Aorta (tissue), 5 donors: ENCODE data around the gene GLB1L. TPM values are rescaled to one million over a fixed set of nuclear protein-coding genes. Genes with fewer than 3 reads are reported as not detected.
"Not testable (repeated sequence)": the region's sequence is repeated elsewhere in the genome, so short reads cannot be mapped to it uniquely, and the experiment has no call there.

Source experiments
- ATAC-seq: fragments of 200-7000 bp; cut with Tn5 transposase; one replicate; pipeline ENCODE4 v1.9.1; 2022; ENCODE audit warnings: moderate library complexity; ENCODE audit not compliant: low FRiP score
- DNase-seq, 2 donors: peaks; one replicate each; pipeline ENCODE4 v3.0.0-alpha.2; 2020
- H3K27ac ChIP-seq, 2 donors: one replicate each; pipeline ENCODE4 v1.5.1; 2013; ENCODE audit warnings: low read length in 2 of 2, mild to moderate bottlenecking in 2 of 2, moderate library complexity in 2 of 2, control low read depth in 1 of 2, inconsistent platforms in 1 of 2, low read depth in 1 of 2
- H3K27me3 ChIP-seq, 2 donors: one replicate each; pipeline ENCODE4 v1.6.1; 2013; ENCODE audit warnings: control low read depth in 1 of 2, low read length in 1 of 2, mild to moderate bottlenecking in 1 of 2, moderate library complexity in 1 of 2; ENCODE audit not compliant: insufficient read depth in 2 of 2, control insufficient read depth in 1 of 2
- H3K36me3 ChIP-seq, 2 donors: one replicate each; pipeline ENCODE4 v1.6.1; 2013; ENCODE audit warnings: control low read depth in 1 of 2, low read length in 1 of 2, mild to moderate bottlenecking in 1 of 2; ENCODE audit not compliant: insufficient read depth in 2 of 2, control insufficient read depth in 1 of 2
- H3K4me1 ChIP-seq, 2 donors: one replicate each; pipeline ENCODE4 v1.6.1; 2013; ENCODE audit warnings: low read length in 2 of 2, control low read depth in 1 of 2, mild to moderate bottlenecking in 1 of 2, moderate library complexity in 1 of 2; ENCODE audit not compliant: insufficient read depth in 2 of 2, control insufficient read depth in 1 of 2
- H3K4me3 ChIP-seq, 2 donors: one replicate each; pipeline ENCODE4 v1.5.1; 2013; ENCODE audit warnings: low read length in 2 of 2, control low read depth in 1 of 2, mild to moderate bottlenecking in 1 of 2
- H3K9me3 ChIP-seq: one replicate; pipeline ENCODE4 v1.6.1; 2013; ENCODE audit warnings: mild to moderate bottlenecking, low read length; ENCODE audit not compliant: control insufficient read depth
- WGBS, 2 donors: extraction: QIAGEN DNeasy Blood & Tissue Kit; methylation state at CpG; one replicate each; pipeline ENCODE4 v1.1.7; 2013; 5-methylcytosine and 5-hydroxymethylcytosine counted together
- intact Hi-C, 2 donors: fragments of 100-400 bp; cut with DNase I; formaldehyde crosslinking; loops; one replicate each; pipeline versions ENCODE4 v1.14.2 to v1.15.0; 2022
- polyA plus RNA-seq, 2 donors: library from polyadenylated mRNA; stranded (reverse); fragments of 200-250 nt; gene quantifications; one replicate each; pipeline ENCODE4 v1.2.3, GENCODE V29; 2013
- total RNA-seq, 2 donors: library from RNA; stranded (reverse); fragmentation: NEBNext Ultra II Directional; extraction: Animal tissue kit (Norgen Biotek cat#: 25700); gene quantifications; one replicate each; pipeline ENCODE4 v1.2.1, GENCODE V29; 2021
- donor health status: healthy with polysubstance abuse.
- donor health status: Bipolar disorder and iron deficiency.
- donor health status: DM: no; HTN: no; CAD: no.
- donor health status: DM: no; HTN: no; CAD: no.
- donor health status: DM: yes; HTN: yes; CAD: no.

Gene GLB1L
- total and polyA plus RNA-seq, 4 donors, result 2.7 to 7.1 (median 3.3) TPM

GRCh38 chr2:219205165-219205538, 40.1 kb downstream of the GLB1L start:
- 76 to 81% methylated on average over 5 of the region's 5 CpGs for WGBS, 2 donors
- H3K27me3 ChIP-seq, result no peaks in the 10 kb centered on the region
- no peak overlapping the region for H3K4me3 ChIP-seq
- no peak overlapping the region for H3K27ac ChIP-seq
- H3K9me3 ChIP-seq, result no peaks in the 10 kb centered on the region
- DNase-seq, result no peak
- H3K36me3 ChIP-seq, result peaks cover 0 to 4% of the 10 kb centered on the region in 2 donors
- no peaks in the 10 kb centered on the region for H3K4me1 ChIP-seq
- ATAC-seq, result no peak
- intact Hi-C loops, result no loop called here

GRCh38 chr2:219204425-219205164, 40.6 kb downstream of the GLB1L start:
- WGBS, 2 donors, result 74 to 76% methylated on average over 7 of the region's 7 CpGs
- intact Hi-C loops, result no loop called here
- DNase-seq, result no peak

GRCh38 chr2:219201331-219201730, 43.9 kb downstream of the GLB1L start:
- intact Hi-C loops, H3K36me3 ChIP-seq, DNase-seq, H3K9me3 ChIP-seq, ATAC-seq, H3K4me3 ChIP-seq, H3K27me3 ChIP-seq, H3K27ac ChIP-seq, H3K4me1 ChIP-seq: not testable (repeated sequence)
- WGBS, 2 donors, result 90 to 92% methylated on average over 20 to 21 of the region's 21 CpGs

More at GRCh38 chr2:219204425-219205164, 40.6 kb downstream of the GLB1L start:
- Histone ChIP-seq H3K36me3 (peaks cover 0 to 4% of the 10 kb centered on the region in 2 donors), H3K4me3 (no peak overlapping the region), H3K9me3 (no peaks in the 10 kb centered on the region), H3K27ac (no peak overlapping the region), H3K27me3 (no peaks in the 10 kb centered on the region), H3K4me1 (no peaks in the 10 kb centered on the region)
- no peak for ATAC-seq

- H3K36me3 ChIP-seq, H3K9me3 ChIP-seq, DNase-seq, H3K4me1 ChIP-seq, H3K27me3 ChIP-seq, H3K4me3 ChIP-seq, ATAC-seq, intact Hi-C loops, H3K27ac ChIP-seq: not testable (repeated sequence)
- 72 to 73% methylated on average over 24 to 25 of the region's 26 CpGs for WGBS, 2 donors
Observed at GRCh38 chr2:219200502-219201326, 44.5 kb downstream of the GLB1L start.

GRCh38 chr2:219199470-219200211, 45.6 kb downstream of the GLB1L start:
- WGBS, 2 donors, result 80 to 82% methylated on average over 12 of the region's 12 CpGs
- ATAC-seq, result no peak

GRCh38 chr2:219198974-219199373, 46.3 kb downstream of the GLB1L start:
- WGBS, 2 donors, result 64 to 74% methylated on average over 5 of the region's 5 CpGs
- Histone ChIP-seq H3K4me1 (no peaks in the 10 kb centered on the region), H3K27ac (no peak overlapping the region), H3K36me3 (no peaks in the 10 kb centered on the region), H3K4me3 (no peak overlapping the region), H3K9me3 (no peaks in the 10 kb centered on the region), H3K27me3 (no peaks in the 10 kb centered on the region)
- ATAC-seq, result no peak
- no peak for DNase-seq
- intact Hi-C loops, result no loop called here

More at GRCh38 chr2:219199470-219200211, 45.6 kb downstream of the GLB1L start:
- Histone ChIP-seq H3K36me3 (no peaks in the 10 kb centered on the region), H3K27ac (no peak overlapping the region), H3K4me1 (no peaks in the 10 kb centered on the region), H3K27me3 (no peaks in the 10 kb centered on the region), H3K9me3 (no peaks in the 10 kb centered on the region), H3K4me3 (no peak overlapping the region)
- DNase-seq, result no peak
- intact Hi-C loops, result no loop called here

GRCh38 chr2:219197388-219197787, 47.9 kb downstream of the GLB1L start:
- no peaks in the 10 kb centered on the region for H3K36me3 ChIP-seq
- no peak overlapping the region for H3K4me3 ChIP-seq
- no peaks in the 10 kb centered on the region for H3K4me1 ChIP-seq
- H3K9me3 ChIP-seq, result no peaks in the 10 kb centered on the region
- WGBS, 2 donors, result 89 to 100% methylated on average over 1 of the region's 1 CpG
- DNase-seq, result no peak
- ATAC-seq, result no peak
- H3K27ac ChIP-seq, result no peak overlapping the region
- intact Hi-C loops, result no loop called here
- no peaks in the 10 kb centered on the region for H3K27me3 ChIP-seq

GRCh38 chr2:219186754-219187456, 58.3 kb downstream of the GLB1L start:
- no peak for ATAC-seq
- WGBS, 2 donors, result 84 to 89% methylated on average over 6 to 7 of the region's 7 CpGs
- intact Hi-C loops, result no loop called here
- no peaks in the 10 kb centered on the region for H3K9me3 ChIP-seq
- no peak overlapping the region for H3K27ac ChIP-seq
- no peak overlapping the region for H3K4me3 ChIP-seq
- no peaks in the 10 kb centered on the region for H3K4me1 ChIP-seq
- no peak for DNase-seq
- H3K27me3 ChIP-seq, result no peaks in the 10 kb centered on the region
- H3K36me3 ChIP-seq, result peaks cover 0 to 5% of the 10 kb centered on the region in 2 donors
